22Rv1 (cell line): ENCODE results near the gene FRMD7.
A peak's percentile ranks its signal among the peaks of the same experiment; 100 is the strongest.

Experiments
- H3K27ac ChIP-seq: fragments of 450-650 bp; 2 replicates; pipeline ENCODE4 v1.5.1; 2017
- CTCF ChIP-seq: fragments of 450-650 bp; IDR thresholded peaks from 2 replicates; pipeline ENCODE4 v1.5.1; 2017; ENCODE audit warnings: mild to moderate bottlenecking
- ZFX ChIP-seq: fragments of 450-650 bp; IDR thresholded peaks from 2 replicates; pipeline ENCODE4 v1.6.1; 2017; ENCODE audit warnings: antibody characterized with exemption, borderline replicate concordance

FRMD7 gene

GRCh38 chrX:132093239-132093860 is 34.5 kb downstream of the FRMD7 start:
- TF ChIP-seq ZFX (no peak), CTCF (no peak)
- no peak overlapping the region for H3K27ac ChIP-seq

DNA sequence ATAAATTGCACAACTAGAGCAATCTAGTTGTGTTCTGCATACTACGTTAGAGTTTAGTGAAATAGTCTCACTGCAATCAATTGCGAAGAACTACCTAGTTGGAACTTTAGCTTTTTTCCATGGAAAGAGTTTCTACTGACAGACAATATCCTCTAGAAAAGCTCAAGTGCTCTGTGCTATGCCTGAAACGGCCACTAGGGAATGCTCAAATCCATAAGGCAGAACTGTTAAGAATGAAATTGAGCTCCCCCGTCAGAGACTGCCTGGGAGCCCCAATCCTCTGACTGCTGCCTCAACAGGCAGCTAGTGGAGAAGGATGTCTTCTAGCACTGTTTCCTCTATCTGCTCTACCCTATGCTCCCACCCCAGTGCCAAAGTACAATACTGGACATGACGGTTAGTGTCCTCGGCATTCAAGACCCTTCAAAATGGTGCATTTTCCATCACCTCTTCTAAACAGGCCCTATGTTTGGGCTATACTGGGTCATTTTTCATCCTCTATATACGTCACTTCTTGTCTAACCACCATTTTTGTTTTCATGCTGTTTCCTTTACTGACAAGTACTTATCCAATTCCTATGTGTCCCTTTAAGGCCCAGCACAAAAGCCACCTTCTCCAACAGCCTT is 35.3 kb downstream of the FRMD7 start:
- H3K27ac ChIP-seq: no peak overlapping the region
- TF ChIP-seq ZFX (no peak), CTCF (peak; percentile 75)

DNA sequence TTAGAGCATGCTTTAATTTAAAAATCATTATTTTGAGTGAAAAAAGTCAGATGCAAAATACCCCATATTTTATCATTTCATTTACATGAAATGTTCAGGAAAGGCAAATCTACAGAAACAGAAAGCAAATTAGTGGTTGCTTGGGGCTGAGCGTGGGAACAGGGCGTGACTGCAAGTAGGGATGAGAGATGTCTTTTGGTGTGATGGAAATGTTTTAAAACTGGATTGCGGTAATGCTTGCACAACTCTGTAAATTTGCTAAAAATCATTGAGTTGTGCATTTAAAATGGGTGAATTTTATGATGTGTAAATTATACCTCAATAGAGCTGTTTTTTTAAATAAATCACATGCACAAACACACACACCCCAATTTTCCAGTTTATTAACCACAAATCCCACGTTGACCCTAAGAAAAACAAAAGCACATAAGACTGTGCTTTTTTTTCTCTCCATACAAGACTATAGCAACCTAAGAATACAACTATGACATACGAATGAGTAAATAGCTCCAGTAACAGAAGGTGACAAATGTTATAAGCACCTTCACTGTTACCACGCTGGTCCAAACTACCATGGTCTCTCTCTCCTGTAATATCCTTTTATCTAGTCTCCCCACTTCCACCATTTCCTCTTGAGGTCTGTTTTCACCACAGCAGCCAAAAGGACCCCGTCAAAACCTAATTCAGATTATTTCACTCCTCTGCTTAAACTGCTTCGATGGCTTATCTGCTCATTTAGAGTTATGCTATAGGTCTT is 37.2 kb downstream of the FRMD7 start:
- no peak for TF ChIP-seq CTCF
- TF ChIP-seq ZFX: no peak
- H3K27ac ChIP-seq: no peak overlapping the region

DNA sequence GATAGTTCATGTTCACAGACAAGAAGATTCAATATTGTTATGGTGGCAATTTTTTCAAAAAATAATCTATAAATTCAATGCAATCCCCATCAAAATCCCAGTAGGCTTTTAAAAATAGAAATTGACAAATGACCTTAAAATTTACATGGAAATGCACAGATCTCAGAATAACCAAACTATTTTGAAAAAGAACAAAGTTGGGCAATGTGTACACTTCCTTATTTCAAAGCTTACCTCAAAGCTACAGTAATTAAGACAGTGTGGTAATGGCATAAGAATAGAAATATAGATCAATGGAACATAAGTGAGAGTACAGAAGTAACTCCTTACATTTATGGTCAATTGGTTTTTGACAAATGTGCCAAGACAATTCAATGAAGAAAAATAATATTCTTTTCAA is 39.0 kb downstream of the FRMD7 start:
- TF ChIP-seq ZFX (no peak), CTCF (no peak)

DNA sequence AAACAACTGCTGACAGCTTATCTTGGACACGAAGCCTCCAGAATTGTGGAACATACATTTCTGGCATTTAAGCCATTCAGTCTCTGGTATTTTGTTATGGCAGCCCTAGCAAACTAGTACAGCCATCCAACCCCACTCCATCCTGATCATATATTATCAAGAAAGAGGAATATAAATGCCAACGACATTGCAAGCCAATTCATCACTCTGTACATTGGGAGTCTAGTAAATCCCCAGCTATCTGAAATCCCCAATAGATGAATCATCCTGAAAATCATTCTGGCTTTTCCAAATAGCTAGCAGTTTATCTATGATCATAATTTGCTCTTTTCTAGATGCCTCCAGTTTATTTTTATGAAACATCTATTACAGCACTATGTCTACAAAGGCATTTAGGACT is 41.1 kb downstream of the FRMD7 start:
- TF ChIP-seq CTCF: no peak
- TF ChIP-seq ZFX: no peak
- no peak overlapping the region for H3K27ac ChIP-seq

More for the DNA sequence above, 39.0 kb downstream of the FRMD7 start:
- no peak overlapping the region for H3K27ac ChIP-seq

- no peak overlapping the region for H3K27ac ChIP-seq
- no peak for TF ChIP-seq ZFX
- TF ChIP-seq CTCF: no peak
Observed at GRCh38 chrX:132085786-132086185, 42.0 kb downstream of the FRMD7 start.

DNA sequence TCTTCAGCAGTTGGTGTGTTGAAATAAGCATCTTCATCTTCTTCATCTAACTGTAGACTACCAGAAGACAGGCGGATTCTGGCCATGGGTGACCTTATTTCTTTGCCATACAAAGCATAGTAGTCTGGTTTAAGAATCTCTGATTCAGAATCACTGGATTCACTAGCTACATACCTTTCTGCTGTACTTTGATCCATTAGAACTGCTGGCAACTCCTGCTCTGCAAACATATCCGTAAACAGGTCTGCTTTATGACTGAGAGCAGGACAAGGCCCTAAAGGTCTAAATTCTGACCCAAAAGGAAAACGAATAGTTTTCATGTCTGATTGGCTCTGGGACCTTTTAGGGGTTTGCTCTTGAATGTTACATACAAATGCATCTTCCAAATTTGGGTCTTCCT is 49.9 kb downstream of the FRMD7 start:
- TF ChIP-seq ZFX (no peak), CTCF (no peak)
- H3K27ac ChIP-seq: no peak overlapping the region
